Prostate gland (tissue), 2 donors: ENCODE data around the gene MLPH. TPM values are rescaled to one million over a fixed set of nuclear protein-coding genes. Genes with fewer than 3 reads are reported as not detected.

Source experiments
- DNase-seq: peaks from one replicate; pipeline ENCODE4 v3.0.0-alpha.2; 2019; ENCODE audit warnings: low spot score
- H3K27ac ChIP-seq, 2 donors: fragments of 200-600 bp; sonication (generic); 2 replicates each; pipeline ENCODE4 v1.5.1; 2017 to 2019
- H3K27me3 ChIP-seq: fragments of 200-600 bp; sonication (generic); replicated peaks from 2 replicates; pipeline ENCODE4 v1.5.1; 2019; ENCODE audit not compliant: insufficient read depth
- H3K36me3 ChIP-seq, 2 donors: fragments of 200-600 bp; sonication (generic); 1 replicate in 1 of 2; 2 replicates in 1 of 2; pipeline versions ENCODE4 v1.5.1 to v1.8.1; 2017 to 2019
- H3K4me1 ChIP-seq: fragments of 200-600 bp; sonication (generic); replicated peaks from 2 replicates; pipeline ENCODE4 v1.5.1; 2019
- H3K4me3 ChIP-seq, 2 donors: fragments of 200-600 bp; sonication (generic); 2 replicates each; pipeline ENCODE4 v1.5.1; 2017 to 2019
- H3K9me3 ChIP-seq: fragments of 200-600 bp; sonication (generic); 2 replicates; pipeline ENCODE4 v1.5.1; 2017
- CTCF ChIP-seq, 4 experiments: fragments of 200-600 bp in 2 of 4; fragments of 450-650 bp in 2 of 4; sonication (generic) in 2 of 4; IDR thresholded peaks; 1 replicate in 3 of 4; 2 replicates in 1 of 4; pipeline ENCODE4 v1.5.1; 2016 to 2019; ENCODE audit warnings: antibody characterized with exemption in 4 of 4, mild to moderate bottlenecking in 2 of 4, moderate library complexity in 2 of 4
- POLR2A ChIP-seq: fragments of 450-650 bp; IDR thresholded peaks from one replicate; pipeline ENCODE4 v1.6.1; 2016; ENCODE audit warnings: antibody characterized with exemption, mild to moderate bottlenecking
- POLR2AphosphoS5 ChIP-seq: sonication (generic); formaldehyde crosslinking; IDR thresholded peaks from one replicate; pipeline ENCODE4 v1.6.1; 2017; ENCODE audit warnings: antibody characterized with exemption
- WGBS: methylation state at CpG from one replicate; pipeline ENCODE4 v1.1.5; 2018; 5-methylcytosine and 5-hydroxymethylcytosine counted together
- intact Hi-C: fragments of 100-400 bp; cut with DNase I; formaldehyde crosslinking; loops from one replicate; pipeline ENCODE4 v1.14.2; 2022
- total RNA-seq, 2 donors: library from RNA; depleted of rRNA; stranded (reverse); fragments of >200 nt; gene quantifications; one replicate each; pipeline ENCODE4 v1.1.0, GENCODE V29; 2016

MLPH gene
- total RNA-seq, 2 donors from 2014 or later = 371 to 393 TPM

- no peaks in the 10 kb centered on the region for H3K9me3 ChIP-seq
- H3K4me3 ChIP-seq = no peak overlapping the region
- 94% methylated on average over 18 of the region's 19 CpGs for WGBS
- TF ChIP-seq POLR2A (no peak), POLR2AphosphoS5 (no peak), CTCF (IDR thresholded peaks at IDR 0.05) (no peak)
- no peaks in the 10 kb centered on the region for H3K36me3 ChIP-seq
- no peaks in the 10 kb centered on the region for H3K27me3 ChIP-seq
- H3K27ac ChIP-seq = no peak overlapping the region
- peaks cover 9% of the 10 kb centered on the region for H3K4me1 ChIP-seq
- no peak for DNase-seq
- intact Hi-C loops = no loop called here
Measured at GRCh38 chr2:237583385-237584295, 96.6 kb downstream of the MLPH start.

GRCh38 chr2:237585590-237586221 is 98.7 kb downstream of the MLPH start:
- Histone ChIP-seq H3K9me3 (no peaks in the 10 kb centered on the region), H3K4me3 (no peak overlapping the region), H3K27me3 (no peaks in the 10 kb centered on the region), H3K27ac (no peak overlapping the region), H3K4me1 (peaks cover 9% of the 10 kb centered on the region), H3K36me3 (no peaks in the 10 kb centered on the region)
- no peak for DNase-seq
- 86% methylated on average over 15 of the region's 15 CpGs for WGBS
- intact Hi-C loops = loop anchor here (2.0 kb wide), 1 partner anchor 159 kb away; no protein-coding TSS in a partner anchor
- no peak for TF ChIP-seq CTCF (IDR thresholded peaks at IDR 0.05)
- no peak for TF ChIP-seq POLR2A
- TF ChIP-seq POLR2AphosphoS5 = no peak

- Histone ChIP-seq H3K9me3 (no peaks in the 10 kb centered on the region), H3K4me1 (no peaks in the 10 kb centered on the region), H3K36me3 (no peaks in the 10 kb centered on the region), H3K4me3 (no peak overlapping the region), H3K27ac (no peak overlapping the region), H3K27me3 (no peaks in the 10 kb centered on the region)
- TF ChIP-seq POLR2AphosphoS5 (no peak), POLR2A (no peak), CTCF (IDR thresholded peaks at IDR 0.05) (no peak)
- DNase-seq = no peak
- intact Hi-C loops = no loop called here
- 92% methylated on average over 9 of the region's 9 CpGs for WGBS
Measured at GRCh38 chr2:237588044-237588696, 101.1 kb downstream of the MLPH start.

- H3K27ac ChIP-seq = peak within 1 kb of the TSS; percentile 63 to 81
- no peaks in the 10 kb centered on the region for H3K4me1 ChIP-seq
- H3K9me3 ChIP-seq = no peaks in the 10 kb centered on the region
- intact Hi-C loops = no loop called here
- TF ChIP-seq POLR2A = no peak
- TF ChIP-seq POLR2AphosphoS5 = peak; percentile 57
- TF ChIP-seq CTCF (IDR thresholded peaks at IDR 0.05) = no peak
- no peaks in the 10 kb centered on the region for H3K36me3 ChIP-seq
- H3K4me3 ChIP-seq = peak within 1 kb of the TSS in 1 of 2 donors; percentile 9
- 39% methylated on average over 16 of the region's 16 CpGs for WGBS
- H3K27me3 ChIP-seq = no peaks in the 10 kb centered on the region
- DNase-seq = peak; percentile 63
Measured at GRCh38 chr2:237590272-237591140, 103.5 kb downstream of the MLPH start, which contains the start of gene RAB17. TSS of gene RAB17 (minus strand) at chr2:237590734. CDS start at chr2:237586154, 4,580 bp downstream.
